GM04503 (cell line): ENCODE data around the gene ZCCHC17.

Experiments
- DNase-seq: peaks from one replicate; pipeline ENCODE4 v3.0.0-alpha.2; 2012; ENCODE audit warnings: low read depth

The ZCCHC17 gene

DNA sequence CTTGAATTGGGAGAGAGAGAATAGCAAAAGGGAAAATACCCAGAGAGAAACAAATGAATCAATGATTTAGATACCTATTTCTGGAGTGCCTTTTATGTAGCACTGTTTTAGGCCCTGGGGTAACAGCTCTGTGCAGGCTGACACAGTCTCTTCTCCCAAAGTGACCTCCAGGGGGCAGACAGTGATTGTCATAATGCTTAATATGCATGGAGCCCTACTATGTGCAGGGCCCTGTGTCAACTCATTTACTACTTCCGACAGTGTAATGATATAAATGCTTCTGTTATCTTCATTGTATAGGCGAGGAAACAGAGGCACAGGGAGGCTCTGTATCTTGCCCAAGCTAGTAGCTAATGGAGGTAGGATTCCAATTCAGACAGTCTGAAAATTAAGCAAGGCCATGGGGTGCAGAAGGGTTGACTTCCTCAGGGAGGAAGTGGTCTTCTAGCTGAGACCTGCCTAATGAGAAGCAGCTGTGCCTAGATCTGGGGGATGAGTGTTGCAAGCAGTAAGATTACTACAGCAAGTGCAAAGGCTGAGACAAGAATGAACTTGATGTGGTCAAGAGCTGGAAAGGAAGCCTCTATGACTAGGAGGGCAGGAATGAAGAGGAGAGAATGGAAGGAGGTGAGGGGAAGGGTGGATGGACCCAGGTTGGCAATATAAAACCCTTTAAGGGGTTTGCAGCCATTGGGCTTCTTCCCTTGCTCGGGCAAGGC is 100.0 kb downstream of the ZCCHC17 start:
- DNase-seq: peak; percentile 98

DNA sequence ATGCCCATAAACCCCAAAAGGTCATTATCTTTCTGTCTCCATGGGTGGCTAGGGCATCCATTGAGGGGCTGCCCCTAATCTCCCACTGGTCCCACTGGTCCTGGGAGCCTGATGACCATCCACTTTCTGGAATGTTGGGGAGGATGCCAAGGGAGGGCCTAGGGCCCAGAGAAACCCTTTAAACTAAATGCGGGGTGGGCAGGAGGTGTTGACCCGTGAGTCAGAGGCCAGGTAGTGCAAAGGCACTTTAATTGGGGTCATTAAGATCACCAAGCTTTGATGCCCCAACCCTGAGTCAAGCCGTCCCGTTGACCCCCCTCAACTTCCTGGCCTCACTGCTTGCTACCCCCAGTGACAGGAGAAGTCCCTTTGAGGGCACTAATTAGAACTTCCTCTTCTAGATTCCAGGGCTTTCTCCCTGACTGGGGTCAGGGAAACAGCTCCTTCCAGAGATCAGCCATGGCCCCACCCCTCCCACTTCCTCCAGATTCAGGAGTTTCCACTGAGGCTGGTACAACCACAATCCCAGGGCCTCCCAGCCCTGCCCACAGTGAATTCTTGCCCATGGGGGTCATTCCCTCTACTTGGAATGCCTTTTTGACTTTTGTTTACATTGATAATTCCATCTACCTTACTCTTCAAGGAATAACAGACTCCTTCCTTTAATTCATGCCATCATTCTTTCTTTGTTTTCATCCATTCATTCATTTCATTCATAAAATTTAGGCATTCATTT is 100.7 kb downstream of the ZCCHC17 start:
- DNase-seq: no peak

DNA sequence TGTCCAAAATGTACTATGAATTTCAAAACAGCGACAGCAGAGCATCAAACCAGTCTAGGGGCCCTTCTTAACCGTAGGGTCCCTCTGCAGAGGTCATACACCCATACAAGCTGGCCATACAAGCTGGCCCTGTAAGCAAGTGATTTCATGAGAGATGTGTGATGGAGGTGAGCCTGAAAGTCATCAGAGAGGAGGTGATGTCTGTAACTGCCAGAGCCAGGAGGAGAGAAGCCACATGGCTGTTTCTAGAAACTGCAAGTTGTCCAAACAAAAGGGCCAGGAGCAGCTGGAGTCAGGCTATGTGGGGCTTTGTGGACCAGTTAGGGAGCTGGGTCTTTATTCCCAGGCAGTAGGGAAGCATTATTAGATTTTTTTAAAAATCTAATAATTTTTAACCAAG is 101.4 kb downstream of the ZCCHC17 start:
- no peak for DNase-seq

DNA sequence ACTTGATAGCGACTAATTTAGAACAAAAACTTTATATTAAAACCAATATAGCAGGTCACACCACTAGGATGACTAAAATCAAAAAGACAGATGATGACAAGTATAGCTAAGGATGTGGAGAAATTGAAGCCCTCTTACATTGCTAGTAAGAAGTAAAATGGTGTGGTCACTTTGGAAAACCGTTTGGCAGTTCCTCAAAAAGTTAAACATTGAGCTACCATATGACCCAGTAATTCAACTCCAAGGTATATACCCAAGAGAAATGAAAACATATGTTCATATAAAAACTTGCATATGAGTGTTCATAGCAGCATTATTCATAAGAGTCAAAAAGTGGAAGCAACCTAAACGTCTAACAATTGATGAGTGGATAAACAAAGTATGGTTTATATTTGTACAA is 103.1 kb downstream of the ZCCHC17 start:
- no peak for DNase-seq

DNA sequence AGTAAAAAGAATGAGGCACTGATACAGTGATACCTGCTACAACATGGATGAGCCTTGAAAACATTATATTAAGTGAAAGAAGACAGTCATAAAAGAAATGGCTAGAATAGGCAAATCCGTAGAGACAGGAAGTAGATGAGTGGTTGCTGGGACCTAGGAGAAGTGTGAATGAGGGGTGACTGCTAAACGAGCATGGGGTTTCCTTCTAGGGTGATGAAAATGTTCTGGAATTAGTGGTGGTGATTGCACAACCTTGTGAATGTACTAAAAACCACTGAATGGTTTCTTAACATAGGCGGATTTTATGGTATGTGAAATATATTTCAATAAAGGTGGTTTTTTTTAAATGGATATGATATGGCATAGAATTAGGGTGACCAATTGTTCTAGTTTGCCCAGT is 103.6 kb downstream of the ZCCHC17 start:
- DNase-seq: no peak

DNA sequence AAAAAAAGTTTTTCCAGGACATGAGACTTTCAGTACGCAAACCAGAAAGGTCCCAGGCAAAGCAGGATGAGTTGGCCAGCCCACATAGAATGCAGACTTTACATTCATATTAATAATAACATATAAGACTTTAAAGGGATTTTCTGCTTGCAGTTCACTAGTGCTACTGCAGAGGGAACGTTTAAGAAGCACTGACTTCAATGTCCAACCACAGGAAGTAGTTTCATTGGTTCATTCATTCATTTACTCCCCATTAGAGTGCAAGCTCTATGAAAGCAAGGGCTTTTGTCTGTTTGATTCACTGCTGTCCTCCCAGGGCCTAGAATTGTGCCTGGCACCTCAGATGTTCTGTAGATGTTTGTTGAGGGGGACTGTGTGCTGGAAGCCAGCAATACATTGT is 104.4 kb downstream of the ZCCHC17 start:
- no peak for DNase-seq

DNA sequence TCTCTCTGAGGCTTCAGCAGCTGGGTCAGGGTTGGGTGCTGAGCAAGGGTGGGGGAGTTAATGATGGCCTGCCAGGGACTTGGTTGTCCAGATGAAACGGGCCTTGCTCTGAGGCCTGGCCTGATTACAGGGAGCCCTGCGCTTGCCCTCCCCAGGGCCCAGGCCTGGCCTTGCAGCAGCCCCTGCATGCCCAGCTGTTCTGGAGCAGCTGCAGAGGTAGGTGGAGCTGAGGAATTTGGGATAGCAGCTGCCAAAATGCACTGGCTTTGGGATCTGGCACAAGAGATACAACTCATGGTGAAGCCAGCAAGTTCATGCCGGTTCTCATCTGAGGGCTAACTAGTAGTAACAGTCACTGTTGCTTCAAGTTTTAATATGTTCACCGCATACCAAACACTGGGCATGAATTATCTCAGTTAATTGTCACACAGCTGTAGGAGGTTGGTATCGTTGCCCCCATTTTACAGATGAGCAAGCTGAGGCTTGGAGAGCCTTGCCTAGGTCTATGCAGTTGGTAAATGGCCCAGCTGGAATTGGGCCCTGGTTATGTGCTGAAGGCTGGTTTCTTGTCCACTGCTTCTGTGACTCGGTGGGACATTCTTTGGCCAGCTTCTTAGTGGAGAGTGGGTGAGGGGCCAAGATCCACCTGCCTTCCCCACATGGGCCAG is 108.9 kb downstream of the ZCCHC17 start:
- no peak for DNase-seq

DNA sequence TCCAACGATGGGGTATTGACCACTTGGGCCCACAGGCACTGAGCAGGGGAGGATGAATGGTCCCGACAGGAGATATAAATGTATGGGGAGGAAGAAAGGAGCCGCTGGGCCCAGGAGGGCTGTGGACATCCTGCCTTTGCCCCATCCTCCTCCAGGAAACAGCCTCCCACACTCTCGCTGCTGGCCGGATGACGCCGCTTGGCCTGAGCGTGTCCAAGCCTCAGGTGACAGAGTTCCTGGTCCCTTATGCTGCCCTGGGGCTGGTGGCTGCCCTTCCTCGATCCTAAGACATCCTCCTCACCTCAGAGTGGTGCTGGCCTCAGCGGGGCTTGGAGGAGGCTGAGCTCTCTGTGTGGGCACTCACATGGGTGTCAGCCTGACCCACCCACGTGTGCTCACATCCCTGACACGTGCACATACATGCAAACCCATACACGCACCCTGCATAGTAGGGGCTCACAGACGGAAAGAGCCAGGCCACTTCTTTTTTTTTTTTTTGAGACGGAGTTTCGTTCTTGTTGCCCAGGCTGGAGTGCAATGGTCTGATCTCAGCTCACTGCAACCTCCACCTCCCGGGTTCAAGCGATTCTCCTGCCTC is 110.3 kb downstream of the ZCCHC17 start:
- DNase-seq: no peak

DNA sequence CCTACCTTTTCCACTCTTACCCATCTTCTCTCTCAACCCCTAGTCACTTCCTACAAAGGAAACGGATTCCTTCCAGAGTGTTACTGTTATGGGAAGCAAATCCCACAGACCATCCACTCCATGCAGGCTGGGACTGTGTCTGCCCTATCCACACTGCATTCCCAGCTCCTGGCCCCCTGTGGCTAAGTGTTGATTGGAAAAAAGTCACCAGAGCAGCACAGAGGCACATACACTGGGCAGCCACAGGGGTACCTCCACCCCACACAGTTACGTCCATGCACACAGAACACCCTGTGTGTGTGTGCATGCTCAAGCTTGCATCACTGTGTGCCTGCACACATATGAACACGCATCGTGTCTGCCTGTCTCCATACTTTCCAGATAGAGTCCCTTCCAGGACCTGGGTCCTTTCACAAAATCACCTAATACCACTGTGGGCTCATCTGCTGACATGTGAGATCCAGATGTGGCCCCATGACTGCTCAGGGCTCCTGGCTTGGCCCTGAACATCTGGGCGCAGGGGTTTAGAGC is 112.0 kb downstream of the ZCCHC17 start:
- DNase-seq: no peak

DNA sequence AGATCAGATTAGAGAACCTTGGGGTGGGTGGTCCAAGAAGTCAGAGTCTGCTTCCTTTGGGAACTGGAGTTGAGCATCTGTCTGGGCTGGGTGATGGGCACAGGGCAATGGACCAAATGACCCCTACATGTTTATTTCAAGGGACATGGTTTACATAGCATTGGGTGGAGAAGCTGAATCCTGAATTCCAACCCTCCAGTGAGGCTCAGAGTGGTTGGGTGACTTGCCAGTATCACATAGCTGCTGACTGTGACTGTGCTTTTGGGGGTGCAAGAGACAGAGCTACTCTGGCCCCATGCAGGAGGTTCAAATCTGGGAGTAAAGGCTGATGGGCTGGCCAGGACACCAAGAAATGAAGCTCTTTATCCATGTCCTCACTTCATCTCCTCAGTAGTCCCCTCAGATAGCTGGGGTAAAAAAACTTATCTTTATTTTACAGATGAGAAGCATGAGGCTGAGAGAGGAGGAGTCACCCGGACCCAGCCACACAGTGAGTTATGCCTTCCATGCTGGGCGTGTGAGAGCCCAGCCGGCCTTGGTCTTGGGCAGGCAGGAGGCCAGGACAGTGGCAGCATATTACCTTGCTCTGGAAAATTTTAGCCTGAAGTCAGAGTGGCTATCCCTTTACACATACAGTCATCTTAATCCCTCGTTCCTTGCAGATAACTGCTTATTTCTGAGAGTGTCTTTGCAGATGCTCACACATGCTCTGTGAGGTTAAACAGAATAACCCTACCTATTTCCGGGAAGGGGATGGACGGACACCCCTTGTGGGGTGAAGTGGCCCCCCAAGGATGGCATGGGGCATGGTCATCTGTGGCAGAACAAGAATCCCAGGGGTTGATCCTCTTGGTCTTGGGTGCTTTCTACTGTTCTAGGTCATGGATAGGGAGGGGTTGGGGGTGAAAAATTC is 113.4 kb downstream of the ZCCHC17 start:
- no peak for DNase-seq

DNA sequence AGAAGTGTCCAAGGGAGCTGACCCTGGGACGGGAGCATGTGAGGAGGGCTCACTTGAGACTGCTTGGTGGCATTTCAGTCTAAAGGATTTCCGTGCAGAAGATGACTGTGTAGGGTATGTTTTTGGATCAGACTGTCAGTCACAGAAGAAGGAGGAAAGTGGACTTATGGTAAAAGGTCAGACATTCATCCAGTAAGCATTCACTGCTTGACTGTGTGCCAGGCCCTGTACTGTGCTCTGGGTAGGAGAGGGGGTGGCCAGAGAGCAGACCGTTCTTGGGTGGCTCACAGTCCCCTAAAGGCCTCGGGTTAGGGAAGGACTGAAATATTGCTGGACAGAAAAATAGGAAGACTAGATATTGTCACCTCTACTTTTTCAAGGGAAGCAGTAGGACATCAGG is 114.0 kb downstream of the ZCCHC17 start:
- DNase-seq: no peak

DNA sequence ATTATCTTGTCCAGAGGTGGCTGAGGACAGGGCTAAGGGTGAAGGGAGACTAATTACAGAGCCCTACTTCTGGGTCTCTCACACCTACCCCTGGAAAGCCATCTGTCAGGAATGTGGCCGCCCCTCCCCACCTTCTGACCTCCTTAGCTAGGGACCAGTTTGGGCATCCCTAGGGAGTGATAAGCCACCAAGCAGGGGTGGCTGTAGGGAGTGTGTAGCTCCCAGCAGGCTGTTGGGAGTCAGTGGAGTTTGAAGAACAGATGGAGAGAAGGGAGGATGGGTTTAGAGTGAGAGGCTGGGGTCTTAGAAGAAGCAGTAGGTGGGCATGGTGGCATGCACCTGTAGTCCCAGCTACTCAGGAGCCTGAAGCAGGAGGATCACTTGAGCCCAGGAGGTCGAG is 115.4 kb downstream of the ZCCHC17 start:
- no peak for DNase-seq

DNA sequence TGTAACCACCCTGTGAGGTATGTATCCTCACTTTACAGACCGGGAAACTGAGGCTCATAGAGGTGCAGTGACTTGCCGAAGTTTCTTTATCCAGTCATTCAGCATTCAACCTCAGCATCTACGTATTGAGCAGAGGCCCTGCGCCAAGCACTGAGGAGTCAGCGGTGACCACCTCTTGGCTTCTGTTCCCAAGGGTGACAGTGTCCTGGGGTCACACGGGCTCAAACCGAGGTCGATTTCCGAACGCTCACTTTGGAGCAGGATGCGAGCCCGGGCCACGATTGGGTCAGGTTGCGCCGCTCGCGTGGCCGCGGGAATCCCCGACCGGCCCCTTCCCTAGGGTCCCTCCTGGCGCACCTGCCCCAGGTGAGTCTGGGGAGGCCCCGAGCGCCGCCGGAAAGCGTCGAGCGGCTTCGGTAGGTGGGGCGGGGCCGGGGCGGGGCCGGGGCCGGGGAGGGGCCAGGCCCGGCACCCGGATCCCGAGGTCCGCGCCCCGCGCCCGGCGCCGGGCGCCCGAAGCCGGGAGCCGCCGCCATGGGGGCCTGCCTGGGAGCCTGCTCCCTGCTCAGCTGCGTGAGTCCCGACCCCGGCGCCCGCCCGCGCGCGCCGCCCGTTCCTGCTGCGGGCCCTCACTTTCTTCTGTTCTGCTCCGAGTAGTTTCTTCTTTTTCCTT is 116.0 kb downstream of the ZCCHC17 start, which contains the start of gene SERINC2:
SERINC2 (plus strand) TSS at position 482 of the 673 bp plus-strand sequence; CDS start at position 535, 53 bp downstream.
- no peak for DNase-seq

DNA sequence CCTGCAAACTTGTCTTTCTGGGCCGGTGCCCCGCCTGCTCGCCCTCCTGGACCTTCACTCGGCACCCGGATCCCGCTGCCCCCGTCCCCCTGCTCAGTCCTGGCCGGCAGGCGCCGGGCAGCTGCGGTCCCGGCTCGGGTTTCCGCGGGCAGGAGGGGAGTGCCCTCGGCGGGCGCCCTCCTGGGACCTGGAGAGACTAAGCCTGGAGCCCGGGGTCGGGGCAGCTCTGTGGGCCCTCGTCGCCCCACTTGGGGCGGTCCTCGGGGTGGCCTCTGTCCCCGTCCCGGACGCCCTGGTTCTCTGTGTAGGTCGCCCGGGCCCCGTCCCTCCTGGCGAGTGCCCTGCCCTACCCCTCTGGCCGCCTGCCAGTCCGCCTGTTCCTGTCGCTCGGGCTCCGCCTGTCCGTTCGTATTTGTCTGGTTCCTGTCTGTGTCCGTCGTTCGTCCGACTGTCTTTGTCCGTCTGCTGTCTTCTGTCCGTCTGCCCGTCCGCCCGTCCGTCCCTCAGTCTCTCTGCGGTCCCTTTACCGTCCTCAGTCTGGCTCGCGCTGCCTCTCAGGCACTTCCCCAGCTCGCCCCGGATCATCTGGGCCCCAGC is 116.7 kb downstream of the ZCCHC17 start:
- no peak for DNase-seq
